ENCODE measurements around the gene ZNF32. TPM values are rescaled to one million over a fixed set of nuclear protein-coding genes. Genes with fewer than 3 reads are reported as not detected.

The ZNF32 gene
- total RNA-seq, 1 donor from 2014 or later: 39.9 TPM

DNA sequence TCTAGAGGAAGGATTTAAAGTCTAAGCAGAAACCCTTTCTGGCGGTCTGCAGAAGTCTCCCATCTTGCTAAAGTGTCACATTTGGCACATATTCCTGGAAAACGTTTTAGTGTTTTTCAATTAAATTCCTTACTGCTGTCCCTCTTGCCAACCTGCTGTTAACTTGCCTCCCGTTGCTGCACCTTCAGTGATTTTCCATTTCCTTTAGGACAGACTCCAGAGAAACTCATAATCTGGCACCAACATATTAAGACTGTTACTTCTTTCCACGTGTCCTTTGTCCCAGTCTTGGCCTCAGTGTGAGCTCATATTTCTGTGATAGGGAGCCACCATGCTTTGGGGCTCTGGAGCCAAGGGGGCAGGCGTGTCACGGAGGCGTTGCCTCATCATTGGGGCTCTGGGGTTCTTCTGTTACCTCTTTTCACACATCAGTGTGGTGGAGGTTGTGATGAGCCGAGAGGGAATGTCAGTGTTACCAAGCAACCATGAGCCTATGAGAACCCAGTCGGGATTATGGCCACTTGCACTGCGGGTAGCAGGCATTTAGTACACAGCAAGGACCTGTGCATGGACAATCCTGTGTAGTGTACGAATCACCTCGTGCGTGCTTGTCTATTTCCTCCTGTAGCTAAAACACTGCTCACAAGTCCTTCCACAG is 26.0 kb upstream of the ZNF32 start:
- peaks cover 7% of the 10 kb centered on the region for H3K27me3 Mint-ChIP-seq (ENCODE audit: low read depth)
- TF ChIP-seq, protein P1, sequence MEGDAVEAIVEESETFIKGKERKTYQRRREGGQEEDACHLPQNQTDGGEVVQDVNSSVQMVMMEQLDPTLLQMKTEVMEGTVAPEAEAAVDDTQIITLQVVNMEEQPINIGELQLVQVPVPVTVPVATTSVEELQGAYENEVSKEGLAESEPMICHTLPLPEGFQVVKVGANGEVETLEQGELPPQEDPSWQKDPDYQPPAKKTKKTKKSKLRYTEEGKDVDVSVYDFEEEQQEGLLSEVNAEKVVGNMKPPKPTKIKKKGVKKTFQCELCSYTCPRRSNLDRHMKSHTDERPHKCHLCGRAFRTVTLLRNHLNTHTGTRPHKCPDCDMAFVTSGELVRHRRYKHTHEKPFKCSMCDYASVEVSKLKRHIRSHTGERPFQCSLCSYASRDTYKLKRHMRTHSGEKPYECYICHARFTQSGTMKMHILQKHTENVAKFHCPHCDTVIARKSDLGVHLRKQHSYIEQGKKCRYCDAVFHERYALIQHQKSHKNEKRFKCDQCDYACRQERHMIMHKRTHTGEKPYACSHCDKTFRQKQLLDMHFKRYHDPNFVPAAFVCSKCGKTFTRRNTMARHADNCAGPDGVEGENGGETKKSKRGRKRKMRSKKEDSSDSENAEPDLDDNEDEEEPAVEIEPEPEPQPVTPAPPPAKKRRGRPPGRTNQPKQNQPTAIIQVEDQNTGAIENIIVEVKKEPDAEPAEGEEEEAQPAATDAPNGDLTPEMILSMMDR (conservative IDR thresholded peaks at IDR 0.05): no peak
- H3K9me3 Mint-ChIP-seq: no peaks in the 10 kb centered on the region
- DNase-seq (ENCODE audit: low read depth, low spot score): no peak
- no peak overlapping the region for H3K4me3 Mint-ChIP-seq
- H3K27ac Mint-ChIP-seq (ENCODE audit: unreplicated experiment): no peak overlapping the region
- H3K4me1 Mint-ChIP-seq: peaks cover 4% of the 10 kb centered on the region
- H3K36me3 Mint-ChIP-seq (ENCODE audit: low read depth): no peaks in the 10 kb centered on the region

DNA sequence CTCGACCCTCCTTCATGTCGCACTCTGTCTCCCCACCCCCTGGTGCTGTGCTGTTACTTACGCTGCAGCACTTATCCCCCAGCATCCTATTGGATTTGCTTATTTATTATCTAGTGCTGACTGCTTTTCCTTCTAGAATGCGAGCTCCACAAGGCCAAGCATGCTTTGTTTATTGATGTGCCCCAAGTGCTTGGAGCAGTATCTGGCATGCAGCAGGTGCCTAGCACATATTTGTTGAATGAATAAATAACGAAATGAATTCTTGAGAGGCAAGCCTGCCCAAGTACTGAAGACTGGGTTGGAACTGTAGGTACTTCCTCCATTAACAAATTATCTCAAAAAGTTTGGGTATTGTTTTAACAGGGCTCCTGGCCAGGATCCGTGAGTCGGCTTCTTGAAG is 24.8 kb upstream of the ZNF32 start:
- TF ChIP-seq, protein P1 (conservative IDR thresholded peaks at IDR 0.05): no peak
- Mint-ChIP-seq H3K36me3 (ENCODE audit: low read depth) (no peaks in the 10 kb centered on the region), H3K4me3 (no peak overlapping the region), H3K4me1 (peaks cover 4% of the 10 kb centered on the region), H3K9me3 (no peaks in the 10 kb centered on the region), H3K27ac (ENCODE audit: unreplicated experiment) (no peak overlapping the region), H3K27me3 (ENCODE audit: low read depth) (peaks cover 7% of the 10 kb centered on the region)
- DNase-seq (ENCODE audit: low read depth, low spot score): no peak

DNA sequence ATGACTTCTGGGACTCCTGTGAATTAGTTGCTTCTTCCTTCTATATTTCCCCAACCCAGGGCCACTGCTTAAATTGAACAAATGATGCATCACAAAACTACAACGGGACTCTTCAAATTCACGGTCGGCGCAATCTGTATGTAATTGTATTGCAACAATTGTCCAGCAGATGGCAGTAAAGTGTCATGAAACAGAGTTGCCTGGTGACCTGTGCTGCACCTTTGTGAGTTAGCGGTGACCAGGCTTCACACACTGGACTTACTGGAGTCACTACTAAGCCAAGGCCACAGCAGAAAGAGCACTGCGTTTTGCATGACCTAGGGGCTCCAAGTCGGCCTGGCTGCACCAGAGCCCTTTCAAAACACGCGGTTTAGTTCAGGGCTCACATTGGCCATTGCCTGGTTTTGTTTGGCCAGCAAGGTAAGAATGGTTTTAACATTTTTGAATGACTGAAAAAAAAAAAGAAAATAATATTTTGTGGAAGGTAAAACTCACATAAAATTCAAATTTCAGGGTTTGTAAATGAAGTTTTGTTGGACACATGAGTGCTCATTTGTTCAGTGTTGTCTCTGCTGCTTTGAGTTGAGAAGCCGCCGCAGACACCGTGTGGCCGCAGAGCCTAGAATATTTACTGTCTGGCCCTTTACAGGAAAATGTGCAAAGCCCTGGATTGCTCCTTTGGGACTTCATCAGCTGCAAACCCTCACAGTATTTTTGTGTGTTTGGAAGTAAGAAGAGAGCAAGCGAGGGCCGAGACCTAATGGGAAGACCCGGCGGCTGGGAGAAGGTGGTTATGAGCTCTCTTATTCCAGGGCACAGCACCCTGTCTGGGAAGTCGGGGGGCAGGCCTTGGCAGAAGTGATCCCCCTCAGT is 23.2 kb upstream of the ZNF32 start:
- TF ChIP-seq, protein P1 (conservative IDR thresholded peaks at IDR 0.05): peak; percentile 85

DNA sequence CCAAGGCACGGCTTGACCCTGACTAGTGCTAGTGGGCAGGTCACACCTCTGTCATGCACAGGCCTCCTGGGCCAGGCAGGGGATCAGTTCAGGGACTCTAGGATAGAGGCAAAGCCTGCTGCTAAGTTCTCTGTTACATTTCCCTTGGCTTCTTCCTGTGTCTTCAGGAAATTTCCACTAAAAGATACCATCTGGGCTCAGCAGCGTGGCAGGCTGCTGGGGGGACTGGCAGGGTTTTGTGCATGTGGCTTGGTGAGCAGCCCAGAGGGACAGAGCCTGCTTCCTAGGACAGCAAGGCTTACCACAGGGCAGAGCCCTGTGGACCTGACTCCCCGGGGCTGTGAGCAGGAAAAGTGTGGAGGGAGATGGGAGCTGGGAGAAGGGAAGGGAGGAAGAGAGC is 20.7 kb upstream of the ZNF32 start:
- H3K36me3 Mint-ChIP-seq (ENCODE audit: low read depth): no peaks in the 10 kb centered on the region
- no peaks in the 10 kb centered on the region for H3K9me3 Mint-ChIP-seq
- H3K27me3 Mint-ChIP-seq (ENCODE audit: low read depth): peaks cover 7% of the 10 kb centered on the region
- H3K4me3 Mint-ChIP-seq: no peak overlapping the region
- peaks cover 4% of the 10 kb centered on the region for H3K4me1 Mint-ChIP-seq
- no peak for DNase-seq (ENCODE audit: low read depth, low spot score)
- TF ChIP-seq, protein P1 (conservative IDR thresholded peaks at IDR 0.05): no peak
- H3K27ac Mint-ChIP-seq (ENCODE audit: unreplicated experiment): no peak overlapping the region

More for the DNA sequence above, 23.2 kb upstream of the ZNF32 start:
- Mint-ChIP-seq H3K36me3 (ENCODE audit: low read depth) (no peaks in the 10 kb centered on the region), H3K9me3 (no peaks in the 10 kb centered on the region), H3K4me1 (peaks cover 4% of the 10 kb centered on the region), H3K27me3 (ENCODE audit: low read depth) (peaks cover 7% of the 10 kb centered on the region), H3K27ac (ENCODE audit: unreplicated experiment) (no peak overlapping the region), H3K4me3 (no peak overlapping the region)
- peak; percentile 67 for DNase-seq (ENCODE audit: low read depth, low spot score)

DNA sequence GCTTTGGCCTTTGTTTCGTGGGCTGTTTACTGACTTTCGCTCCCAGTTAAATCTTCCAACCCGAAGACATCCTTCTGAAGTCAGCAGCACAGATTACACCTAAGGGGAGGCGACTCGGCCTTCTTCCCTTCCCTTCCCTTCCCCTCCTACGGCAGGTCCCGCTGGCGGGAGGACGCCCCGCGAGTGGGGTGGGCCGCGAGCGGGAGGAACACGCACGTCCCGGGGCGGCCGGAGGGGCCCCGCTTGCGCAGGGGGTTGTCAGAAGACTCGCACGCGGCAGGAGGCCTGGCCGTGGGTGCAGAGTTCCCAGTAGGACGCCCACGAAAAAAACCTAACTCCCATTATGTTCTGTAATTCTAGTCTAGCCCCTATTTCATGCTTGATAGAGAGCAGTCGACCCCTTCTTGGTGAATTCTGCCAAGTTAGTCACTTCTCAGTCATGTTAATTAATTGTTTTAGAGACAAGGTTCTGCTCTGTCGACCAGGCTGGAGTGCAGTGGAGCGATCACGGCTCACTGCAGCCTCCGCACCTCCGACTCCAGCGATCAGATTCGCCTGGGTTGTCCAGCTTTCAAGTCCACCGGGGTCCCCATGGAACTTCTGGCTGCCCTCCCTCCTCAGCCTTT is 19.2 kb upstream of the ZNF32 start:
- TF ChIP-seq, protein P1 (conservative IDR thresholded peaks at IDR 0.05): no peak
- DNase-seq (ENCODE audit: low read depth, low spot score): no peak
- H3K9me3 Mint-ChIP-seq: no peaks in the 10 kb centered on the region
- peaks cover 7% of the 10 kb centered on the region for H3K27me3 Mint-ChIP-seq (ENCODE audit: low read depth)
- no peak overlapping the region for H3K27ac Mint-ChIP-seq (ENCODE audit: unreplicated experiment)
- no peak overlapping the region for H3K4me3 Mint-ChIP-seq
- no peaks in the 10 kb centered on the region for H3K36me3 Mint-ChIP-seq (ENCODE audit: low read depth)
- H3K4me1 Mint-ChIP-seq: peaks cover 4% of the 10 kb centered on the region

Measured in neural crest cell (in vitro differentiated cells).